ENCODE data around the gene MANF. TPM values are rescaled to one million over a fixed set of nuclear protein-coding genes. Genes with fewer than 3 reads are reported as not detected.

The MANF gene
- polyA plus RNA-seq, 1 experiment = 79.5 TPM

GRCh38 chr3:51353131-51353530, 32.0 kb upstream of the MANF start:
- no peak for DNase-seq (ENCODE audit: low read depth, low spot score)
- CTCF ChIA-PET = interaction anchor here (1.1 kb wide), 1 partner anchor 42 kb away, joined by 3 read pairs; no protein-coding TSS in a partner anchor
- Histone ChIP-seq H3K9me3 (ENCODE audit: control insufficient read depth, insufficient read depth, low read length) (no peaks in the 10 kb centered on the region), H3K4me3 (ENCODE audit: low read depth, low read length) (no peak overlapping the region), H3K27ac (ENCODE audit: low read depth, low read length) (no peak overlapping the region), H3K27me3 (ENCODE audit: control insufficient read depth, insufficient read depth, low read length) (no peaks in the 10 kb centered on the region)
- POLR2A ChIA-PET = no interaction called here
- TF ChIP-seq CTCF (IDR thresholded peaks at IDR 0.05; ENCODE audit: low read depth, low read length) = no peak

GRCh38 chr3:51353691-51354090, 31.4 kb upstream of the MANF start:
- Histone ChIP-seq H3K9me3 (ENCODE audit: control insufficient read depth, insufficient read depth, low read length) (no peaks in the 10 kb centered on the region), H3K4me3 (ENCODE audit: low read depth, low read length) (no peak overlapping the region), H3K27me3 (ENCODE audit: control insufficient read depth, insufficient read depth, low read length) (no peaks in the 10 kb centered on the region), H3K27ac (ENCODE audit: low read depth, low read length) (no peak overlapping the region)
- TF ChIP-seq CTCF (IDR thresholded peaks at IDR 0.05; ENCODE audit: low read depth, low read length) = no peak
- CTCF ChIA-PET = no interaction called here
- POLR2A ChIA-PET = no interaction called here
- DNase-seq (ENCODE audit: low read depth, low spot score) = no peak

GRCh38 chr3:51354172-51354571, 30.9 kb upstream of the MANF start:
- POLR2A ChIA-PET = no interaction called here
- no peaks in the 10 kb centered on the region for H3K27me3 ChIP-seq (ENCODE audit: control insufficient read depth, insufficient read depth, low read length)
- TF ChIP-seq CTCF (IDR thresholded peaks at IDR 0.05; ENCODE audit: low read depth, low read length) = no peak
- no peak for DNase-seq (ENCODE audit: low read depth, low spot score)
- no peak overlapping the region for H3K27ac ChIP-seq (ENCODE audit: low read depth, low read length)
- no peaks in the 10 kb centered on the region for H3K9me3 ChIP-seq (ENCODE audit: control insufficient read depth, insufficient read depth, low read length)
- CTCF ChIA-PET = interaction anchor here (1.2 kb wide), 1 partner anchor 18 kb away, joined by 4 read pairs; no protein-coding TSS in a partner anchor
- no peak overlapping the region for H3K4me3 ChIP-seq (ENCODE audit: low read depth, low read length)

GRCh38 chr3:51354731-51355615, 30.1 kb upstream of the MANF start:
- no peak for DNase-seq (ENCODE audit: low read depth, low spot score)
- no peak overlapping the region for H3K27ac ChIP-seq (ENCODE audit: low read depth, low read length)
- H3K27me3 ChIP-seq (ENCODE audit: control insufficient read depth, insufficient read depth, low read length) = peaks cover 3% of the 10 kb centered on the region
- CTCF ChIA-PET = interaction anchor here (1.2 to 1.4 kb wide), 2 partner anchors 17 to 255 kb away, joined by 4 to 5 read pairs; no protein-coding TSS in a partner anchor
- H3K4me3 ChIP-seq (ENCODE audit: low read depth, low read length) = no peak overlapping the region
- POLR2A ChIA-PET = no interaction called here
- H3K9me3 ChIP-seq (ENCODE audit: control insufficient read depth, insufficient read depth, low read length) = no peaks in the 10 kb centered on the region
- TF ChIP-seq CTCF (IDR thresholded peaks at IDR 0.05; ENCODE audit: low read depth, low read length) = no peak

- Histone ChIP-seq H3K9me3 (ENCODE audit: control insufficient read depth, insufficient read depth, low read length) (no peaks in the 10 kb centered on the region), H3K27ac (ENCODE audit: low read depth, low read length) (no peak overlapping the region), H3K27me3 (ENCODE audit: control insufficient read depth, insufficient read depth, low read length) (peaks cover 3% of the 10 kb centered on the region), H3K4me3 (ENCODE audit: low read depth, low read length) (no peak overlapping the region)
- DNase-seq (ENCODE audit: low read depth, low spot score) = no peak
- POLR2A ChIA-PET = no interaction called here
- CTCF ChIA-PET = interaction anchor here (1.4 kb wide), 1 partner anchor 256 kb away, joined by 5 read pairs; no protein-coding TSS in a partner anchor
- no peak for TF ChIP-seq CTCF (IDR thresholded peaks at IDR 0.05; ENCODE audit: low read depth, low read length)
These were observed 29.1 kb upstream of the MANF start for GRCh38 chr3:51355891-51356578.

Measured in AG04450 (cell line).